Measurements from ENCODE around the gene NOX3.

The NOX3 gene

DNA sequence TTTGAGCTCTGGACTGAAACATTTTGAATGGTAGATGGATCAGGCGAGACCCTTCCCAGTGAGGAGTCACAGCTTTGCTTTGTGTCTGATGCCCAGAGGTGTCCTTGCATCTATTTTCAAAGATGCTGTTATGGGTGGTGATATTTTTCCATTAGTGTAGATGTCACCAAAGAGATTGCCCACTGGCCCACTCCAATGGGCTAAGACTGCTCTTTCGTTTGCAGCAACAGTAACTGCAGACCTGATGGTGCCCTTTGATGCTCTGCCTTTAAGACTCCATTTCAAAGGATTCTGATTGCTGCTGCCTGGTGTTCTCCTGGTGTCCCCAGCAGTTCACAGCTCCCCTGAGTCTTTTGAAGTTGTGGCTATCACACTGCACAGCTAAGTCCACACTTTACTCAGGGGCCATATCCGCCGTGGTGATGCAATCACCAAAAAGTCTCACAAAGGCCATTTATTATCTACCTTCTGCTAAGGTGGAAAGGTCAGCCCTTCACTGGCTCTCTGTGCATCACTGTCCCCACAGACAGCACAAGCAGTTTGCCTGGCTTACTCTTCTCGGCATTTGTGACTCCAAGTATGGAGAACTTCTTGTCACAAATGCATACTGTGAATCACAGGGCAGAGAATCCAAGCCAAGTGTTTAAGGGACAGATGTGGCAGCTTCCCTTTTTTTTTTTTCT is 56.4 kb downstream of the NOX3 start:
- peak in 1 of 2 donors; percentile 21 for DNase-seq

DNA sequence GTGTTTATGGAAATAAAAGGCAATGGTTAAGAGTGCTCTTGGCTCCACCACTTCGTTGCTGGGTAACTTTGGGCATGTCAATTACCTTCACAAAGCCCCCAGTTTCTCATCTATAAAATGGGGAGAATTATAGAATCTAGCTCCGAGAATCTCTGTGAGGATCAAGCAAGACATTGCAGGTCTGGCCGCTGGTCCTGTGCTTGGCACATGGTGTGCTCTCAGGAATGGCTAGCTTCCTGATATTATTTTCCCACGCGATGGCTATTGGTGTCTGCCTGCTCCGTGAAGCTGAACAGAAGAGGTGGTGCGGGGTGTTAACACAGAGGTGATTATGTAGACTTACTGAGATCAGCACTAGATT is 57.0 kb downstream of the NOX3 start:
- DNase-seq, result no peak

DNA sequence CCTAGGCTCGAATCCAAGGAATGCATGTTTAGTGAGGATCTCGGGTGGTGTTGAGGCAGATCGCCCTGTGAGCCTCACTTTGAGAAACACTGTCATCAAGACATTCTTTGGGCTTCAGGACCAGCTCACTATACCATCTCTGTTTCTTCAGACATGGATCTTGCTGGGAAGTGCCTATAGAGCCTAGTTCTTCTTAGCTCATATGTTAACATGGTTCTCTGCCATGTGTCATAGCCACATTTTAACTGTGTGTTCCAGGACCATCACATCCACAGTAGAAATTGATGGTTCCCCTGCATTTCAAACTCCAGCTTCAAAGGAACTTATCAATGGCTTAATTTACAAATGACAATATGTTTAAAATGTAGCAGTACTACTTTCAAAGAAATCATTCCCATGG is 57.4 kb downstream of the NOX3 start:
- no peak for DNase-seq

DNA sequence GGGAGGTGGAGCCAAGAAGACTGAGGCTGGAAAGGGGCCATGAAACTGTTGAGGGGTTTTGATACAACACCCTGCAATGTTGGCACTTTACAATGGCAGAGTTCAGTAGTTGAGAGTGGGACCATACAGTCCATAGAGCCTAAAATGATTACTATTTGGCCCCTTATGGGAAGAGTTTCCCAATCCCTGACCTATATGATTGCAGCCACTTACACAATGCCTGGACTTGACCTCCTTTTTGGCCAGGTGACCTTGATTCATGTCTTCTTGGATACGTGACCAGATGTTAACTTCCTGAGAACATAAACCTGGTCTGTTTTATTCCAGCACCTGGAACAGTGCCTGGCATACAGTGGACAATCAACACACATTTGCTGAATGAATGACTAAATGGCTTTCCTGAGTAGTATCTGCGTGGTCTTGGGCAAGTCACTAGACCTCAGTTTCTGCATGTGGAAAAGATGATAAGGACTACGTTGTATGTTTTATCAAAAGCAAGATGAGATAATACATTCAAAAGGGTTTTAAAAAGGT is 58.4 kb downstream of the NOX3 start:
- no peak for DNase-seq

DNA sequence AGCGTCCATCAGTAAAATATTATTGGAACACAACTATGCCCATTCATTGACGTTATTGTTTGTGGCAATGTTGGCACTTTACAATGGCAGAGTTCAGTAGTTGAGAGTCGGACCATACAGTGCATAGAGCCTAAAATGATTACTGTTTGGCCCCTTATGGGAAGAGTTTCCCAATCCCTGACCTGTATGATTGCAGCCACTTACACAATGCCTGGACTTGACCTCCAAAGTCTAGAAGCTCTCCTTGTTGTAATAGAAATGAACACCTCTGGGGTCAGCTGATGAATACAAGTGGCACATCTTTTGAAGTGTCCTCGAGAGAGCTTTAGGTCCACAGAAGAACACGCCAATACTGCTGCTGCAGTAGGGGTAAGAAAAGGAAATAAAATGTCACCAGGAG is 59.0 kb downstream of the NOX3 start:
- DNase-seq, result no peak

DNA sequence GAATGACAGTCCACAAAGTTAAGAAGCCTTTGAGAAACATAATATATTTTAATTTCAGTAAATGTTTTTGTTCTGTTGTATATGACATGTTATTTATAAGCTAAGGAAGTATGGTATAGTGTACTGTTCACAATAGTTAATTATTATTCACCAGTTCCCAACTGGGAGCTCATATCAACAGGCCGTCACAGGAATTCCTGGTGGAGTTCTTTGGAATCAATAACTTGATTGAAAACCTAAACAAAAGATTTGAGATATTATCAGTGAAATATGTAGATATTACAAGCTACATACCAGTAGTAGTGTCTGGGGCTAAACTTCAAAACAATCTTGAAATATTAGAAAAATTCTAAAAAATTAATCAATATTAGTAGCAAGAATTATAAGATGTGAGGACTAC is 60.3 kb downstream of the NOX3 start:
- no peak for DNase-seq

DNA sequence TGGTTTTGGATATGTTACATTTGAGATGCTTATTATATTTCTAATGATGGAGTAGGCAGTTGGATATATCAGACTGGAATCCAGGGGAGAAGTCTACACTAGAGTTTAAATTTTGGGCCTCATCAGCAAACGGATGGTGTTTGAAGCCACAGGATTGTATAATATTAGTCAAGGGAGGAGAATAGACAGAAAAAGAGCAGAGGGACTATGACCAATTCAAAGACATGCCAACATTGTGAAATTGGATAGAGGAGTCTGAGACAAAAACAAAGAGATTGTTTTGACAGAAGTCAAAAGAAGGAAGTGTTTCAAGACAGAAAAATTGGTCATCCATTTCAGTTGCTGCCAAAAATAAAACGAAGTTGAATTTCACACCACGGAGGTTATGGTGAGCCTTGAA is 66.5 kb downstream of the NOX3 start:
- DNase-seq, result no peak

DNA sequence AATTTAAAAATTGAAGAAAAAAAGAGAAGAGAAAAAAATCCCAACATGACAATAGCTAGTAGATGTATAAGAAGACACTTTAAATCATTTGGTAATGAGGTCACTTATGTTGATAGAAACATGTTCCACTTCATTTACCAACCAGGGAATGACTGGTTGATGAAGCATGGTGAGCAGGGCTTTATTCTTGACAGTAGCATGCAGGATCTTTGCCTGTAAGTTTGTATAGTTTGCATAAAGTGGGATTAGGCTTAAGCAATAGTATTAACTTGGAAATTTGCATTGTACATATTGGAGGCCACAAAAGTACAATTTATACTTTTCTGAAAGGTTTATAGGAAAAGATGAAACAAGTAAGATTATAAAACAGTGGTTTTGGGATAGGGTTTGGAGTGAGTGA is 67.0 kb downstream of the NOX3 start:
- DNase-seq, result no peak

DNA sequence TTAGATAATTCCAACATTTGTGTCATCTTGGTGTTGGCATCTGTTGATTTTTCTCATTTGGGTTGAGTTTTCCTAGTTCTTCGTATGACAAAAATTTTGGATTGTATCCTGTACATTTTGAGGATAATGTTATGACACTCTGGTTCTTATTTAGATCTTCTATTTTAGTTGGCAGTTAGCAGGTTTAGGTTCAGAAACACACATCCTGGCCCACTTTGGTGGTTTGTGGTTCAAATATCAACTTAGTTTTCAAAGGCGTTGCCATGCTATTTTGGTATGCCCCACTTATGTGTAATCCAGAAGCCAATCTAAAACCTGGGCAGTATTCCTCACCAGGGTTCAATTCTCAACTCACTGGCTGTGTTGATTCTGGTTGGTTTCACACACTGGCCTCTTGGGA is 68.2 kb downstream of the NOX3 start:
- no peak for DNase-seq

DNA sequence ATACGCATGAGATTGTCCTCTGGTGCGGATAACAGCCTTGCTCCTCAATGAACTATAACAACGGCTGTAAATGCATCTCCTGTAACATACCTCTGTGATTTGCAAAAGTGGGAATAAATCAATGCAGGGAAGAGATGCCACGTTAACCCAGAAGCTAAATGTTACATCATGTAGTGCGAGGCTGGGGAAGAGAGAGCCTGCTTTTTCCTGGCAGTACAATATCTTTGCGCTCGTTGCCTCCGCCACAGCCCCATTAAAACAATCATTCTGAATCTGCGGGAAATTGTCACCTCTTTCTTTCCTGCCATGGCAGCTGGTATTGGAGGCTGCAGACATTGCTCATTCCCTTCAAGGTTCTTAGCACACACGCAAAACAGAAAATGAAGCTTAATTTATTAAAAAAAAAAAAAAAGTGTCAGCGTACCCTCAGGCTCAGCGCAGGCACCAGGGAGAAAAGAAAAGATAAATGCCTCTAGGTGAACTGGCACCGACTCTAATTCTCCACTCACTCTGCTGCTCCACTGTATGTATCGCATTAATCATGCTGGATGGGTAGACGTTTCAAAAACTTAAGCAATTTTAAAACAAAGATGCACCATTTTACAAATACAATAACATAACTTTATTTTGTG is 71.2 kb downstream of the NOX3 start:
- no peak for DNase-seq

DNA sequence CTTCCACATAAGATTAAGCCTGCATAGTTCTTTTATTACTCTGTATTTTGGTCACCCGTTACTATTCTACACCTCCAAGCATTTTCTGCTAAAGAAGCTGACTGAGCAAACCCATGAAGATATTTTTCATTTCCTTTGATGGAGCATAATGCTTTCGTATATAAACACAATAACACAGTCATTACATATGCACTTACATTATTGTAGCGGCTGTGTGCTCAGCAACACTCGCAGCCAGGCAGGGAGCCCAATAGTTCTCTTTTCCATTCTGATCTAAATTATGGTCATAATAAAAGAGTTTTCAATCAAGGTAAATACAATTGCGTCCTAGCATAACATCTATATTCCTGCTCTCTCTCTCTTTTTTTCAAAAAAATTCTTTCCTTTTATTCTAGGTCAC is 71.7 kb downstream of the NOX3 start:
- no peak for DNase-seq

DNA sequence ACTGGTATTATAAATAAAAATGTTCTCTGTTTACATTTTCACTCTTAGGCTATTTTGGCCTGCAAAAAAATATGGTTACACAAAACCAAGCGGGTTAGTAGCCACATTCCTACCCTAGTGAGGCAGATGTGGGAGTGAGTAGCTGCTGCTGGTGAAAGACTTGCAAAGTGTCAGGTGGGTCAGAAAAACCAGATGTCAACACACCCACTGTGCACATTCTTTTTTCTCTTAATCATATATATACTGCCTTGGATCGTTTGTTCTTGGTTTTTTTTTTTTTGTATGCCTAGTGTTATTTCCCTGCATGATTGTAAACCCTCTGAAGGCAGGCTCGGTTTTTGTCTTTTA is 73.3 kb downstream of the NOX3 start:
- no peak for DNase-seq

DNA sequence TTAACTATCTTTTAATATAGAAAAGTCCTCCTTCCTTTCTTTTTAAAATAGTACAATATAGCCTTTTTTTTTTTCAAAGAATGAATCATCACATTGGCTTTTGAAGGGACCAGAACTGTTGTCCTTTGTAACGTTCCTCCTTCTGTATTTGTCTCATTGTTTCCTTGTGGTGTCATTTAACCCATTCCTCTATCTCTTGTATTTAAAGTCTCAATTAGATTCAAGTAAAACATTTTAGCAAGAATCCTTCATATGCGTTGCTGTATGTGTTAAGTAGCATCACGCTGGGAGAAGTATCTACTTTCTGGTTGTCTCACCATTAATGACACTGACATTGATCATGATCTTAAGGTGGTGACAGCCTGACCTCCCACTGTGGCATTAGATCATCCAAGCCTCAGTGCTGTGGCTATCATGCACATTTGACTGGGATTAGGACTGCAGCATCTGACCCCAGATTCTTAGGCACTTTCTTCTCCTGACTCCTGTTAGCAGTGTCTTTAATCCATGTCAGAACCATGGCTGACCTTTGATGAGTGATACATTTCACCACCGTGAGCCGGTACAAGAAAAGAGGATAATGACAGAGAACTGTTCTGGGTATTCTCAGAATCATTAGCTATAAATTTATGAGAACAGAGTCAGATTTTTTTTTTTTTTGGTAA is 73.8 kb downstream of the NOX3 start:
- DNase-seq, result no peak

DNA sequence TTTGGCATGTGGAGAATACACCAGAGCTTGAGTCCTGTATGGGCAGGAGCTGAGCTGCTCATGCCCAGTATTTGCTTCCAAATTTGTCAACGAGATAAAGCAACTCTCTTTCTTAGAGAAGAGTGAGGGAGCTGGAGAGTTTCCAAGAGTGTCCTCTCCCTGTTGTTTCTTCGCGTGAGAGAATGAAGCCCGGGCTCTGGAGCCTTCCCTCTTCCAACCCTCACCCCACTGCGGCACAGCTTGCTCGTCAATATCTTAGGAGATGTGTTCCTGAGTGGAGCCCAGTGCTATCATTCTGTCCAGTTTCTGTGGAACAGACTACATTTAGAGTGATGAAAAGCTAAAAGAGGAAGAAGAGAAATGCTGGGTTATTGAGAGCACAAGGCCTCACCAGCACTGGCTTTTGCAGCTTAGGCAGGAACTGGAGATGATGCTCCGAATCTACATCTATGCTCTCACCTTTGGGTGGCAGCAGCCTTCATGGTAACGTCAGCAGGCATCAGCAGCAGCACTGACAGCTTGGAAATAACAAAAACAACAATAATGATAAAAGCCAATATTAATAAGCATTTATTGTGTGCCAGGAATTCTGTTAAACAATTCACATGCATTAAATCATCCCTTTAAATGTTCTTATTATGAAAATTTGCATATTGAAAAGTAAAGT is 74.8 kb downstream of the NOX3 start:
- no peak for DNase-seq

DNA sequence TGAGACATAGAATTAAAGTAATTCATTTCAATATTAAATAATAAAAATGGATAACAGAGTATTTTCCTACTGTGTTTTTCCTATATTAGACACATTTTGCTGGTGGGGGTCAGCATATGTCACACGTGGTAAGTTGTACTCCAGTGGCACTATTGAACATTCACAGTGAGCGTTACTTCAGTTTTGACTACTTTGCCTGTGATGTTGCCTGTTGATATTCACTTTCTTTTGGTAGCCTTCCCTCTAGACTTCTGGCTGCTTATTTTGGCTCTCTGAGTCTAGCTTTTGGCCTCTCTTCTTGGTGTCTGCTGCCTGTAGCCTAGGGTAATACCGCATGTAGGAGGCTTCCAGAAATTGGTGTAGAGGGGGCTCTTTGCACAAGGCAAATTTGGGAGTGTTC is 76.9 kb downstream of the NOX3 start:
- DNase-seq, result no peak

DNA sequence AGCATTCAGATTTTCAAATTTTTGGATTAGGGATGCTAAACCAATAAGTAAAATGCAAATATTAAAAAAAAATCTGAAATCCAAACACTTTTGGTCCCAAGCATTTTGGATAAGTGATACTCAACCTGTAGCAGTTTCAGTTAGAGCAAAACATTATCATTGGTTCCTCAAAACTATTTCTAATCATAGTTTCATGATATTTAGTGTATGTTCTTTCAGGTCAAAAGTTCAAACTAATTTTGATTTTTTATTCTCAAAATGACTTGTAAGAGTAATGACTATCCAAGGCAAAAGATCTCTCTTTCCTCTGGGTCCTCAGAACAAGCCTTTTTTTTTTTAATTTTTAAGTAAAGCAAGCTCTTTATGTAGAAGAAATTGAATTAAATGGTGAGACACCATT is 77.4 kb downstream of the NOX3 start:
- no peak for DNase-seq

DNA sequence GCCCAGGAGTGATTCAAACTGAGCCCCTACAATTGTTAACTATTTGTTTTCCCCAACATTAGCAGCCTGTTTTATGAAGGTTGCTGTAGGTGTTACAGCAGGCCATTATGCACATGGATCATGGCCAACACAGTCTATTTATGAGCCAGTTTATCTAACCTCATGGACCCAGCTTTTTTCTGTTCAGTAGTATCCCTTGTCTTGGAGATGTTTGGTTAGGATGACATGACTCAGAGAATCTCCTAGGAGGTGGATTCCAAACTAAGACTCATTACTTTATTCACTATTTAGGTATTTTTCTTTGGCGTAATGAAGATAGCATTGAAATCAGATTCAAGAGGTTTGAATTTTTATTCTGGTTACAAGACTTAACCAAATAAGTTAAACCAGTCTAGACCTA is 78.6 kb downstream of the NOX3 start:
- no peak for DNase-seq

DNA sequence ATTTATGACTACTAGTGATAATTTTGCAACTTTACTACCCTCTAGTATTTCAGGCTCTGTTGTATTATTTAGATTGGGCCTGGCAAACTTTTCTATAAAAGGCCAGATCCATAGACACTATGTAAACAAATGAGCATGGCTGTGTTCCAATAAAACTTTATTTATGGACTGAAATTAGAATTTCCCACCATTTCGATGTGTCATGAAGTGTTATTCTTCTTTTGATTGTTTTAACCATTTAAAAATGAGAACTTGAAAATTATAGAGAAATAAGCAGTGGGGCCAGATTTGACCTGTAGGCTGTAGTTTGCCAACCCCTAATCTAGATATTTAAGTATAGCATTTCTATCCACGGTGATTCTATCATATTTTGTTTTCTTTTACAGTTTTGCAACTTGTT is 79.8 kb downstream of the NOX3 start:
- DNase-seq, result no peak

DNA sequence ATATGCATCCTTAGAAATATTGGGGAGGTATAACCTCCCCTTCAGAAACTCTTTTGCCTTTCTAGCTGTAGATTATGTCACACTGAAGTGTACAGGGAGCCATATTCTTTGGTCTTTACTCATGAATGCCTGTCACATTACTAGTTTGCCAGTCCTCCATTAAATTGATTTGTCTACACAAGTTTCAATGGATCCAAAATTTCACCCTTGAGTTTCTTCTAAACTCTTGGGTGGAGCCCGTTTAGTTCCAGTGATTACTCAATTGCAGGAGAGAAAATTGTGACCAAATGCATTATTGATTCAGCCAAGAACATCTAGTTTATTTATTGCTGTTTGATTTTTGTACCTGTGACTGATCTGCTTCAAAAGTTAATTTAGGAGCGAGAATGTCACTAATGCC is 81.0 kb downstream of the NOX3 start:
- no peak for DNase-seq

DNA sequence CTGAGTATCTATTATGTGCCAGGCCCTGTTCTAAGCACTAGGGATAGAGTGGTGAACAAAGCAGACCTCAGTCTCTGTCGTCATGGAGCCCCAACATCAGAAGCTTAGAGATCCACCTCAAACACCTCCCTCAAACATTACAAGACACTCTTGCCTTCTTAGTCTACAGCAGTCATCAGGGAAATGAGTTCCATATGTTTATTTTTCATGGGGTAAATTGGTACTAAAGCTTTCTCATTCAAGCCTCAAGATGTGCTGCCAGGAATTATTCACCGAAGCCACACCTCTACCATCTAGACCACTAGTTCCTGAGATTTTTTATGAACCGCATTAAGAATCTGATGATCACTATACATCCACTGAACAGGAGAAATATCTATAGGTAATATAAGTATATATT is 82.4 kb downstream of the NOX3 start:
- no peak for DNase-seq

DNA sequence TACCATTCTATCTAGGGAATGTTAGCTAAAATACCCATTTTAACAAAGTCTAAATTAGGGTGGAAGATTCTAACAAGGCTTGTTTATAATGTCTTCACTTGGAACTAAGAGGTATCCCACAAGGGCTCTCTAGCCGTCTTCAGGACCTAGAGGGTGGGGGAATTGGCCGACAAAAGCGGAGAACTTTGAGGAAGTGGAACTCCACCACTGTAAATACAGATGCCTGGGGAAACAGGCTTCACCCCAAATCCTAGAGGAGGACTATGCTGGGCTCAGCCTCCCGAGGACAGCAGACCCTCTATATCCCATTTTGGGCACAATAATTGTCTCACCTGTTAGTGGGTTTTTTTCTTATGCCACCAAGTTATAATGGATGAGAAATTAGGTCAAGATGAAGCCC is 83.4 kb downstream of the NOX3 start:
- DNase-seq, result no peak

DNA sequence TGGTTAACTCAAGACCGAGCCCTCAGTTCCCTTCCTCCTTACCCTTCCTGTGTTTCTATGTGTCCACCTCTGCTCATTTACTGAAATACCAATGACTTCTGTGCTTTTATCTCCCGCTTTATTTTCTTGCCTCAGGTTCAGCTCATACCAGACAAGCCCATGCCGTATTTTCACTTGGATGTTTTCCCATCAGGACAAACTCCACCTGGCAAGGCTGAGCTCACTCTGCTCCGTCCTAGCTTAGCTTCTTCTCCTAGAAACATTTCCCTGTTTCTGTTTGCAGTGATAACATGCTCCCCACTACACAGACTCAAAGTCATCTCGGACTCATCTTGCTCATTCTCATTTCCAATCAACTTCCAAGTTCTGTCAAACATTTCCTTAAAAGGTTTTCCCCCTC is 84.4 kb downstream of the NOX3 start:
- DNase-seq, result no peak

DNA sequence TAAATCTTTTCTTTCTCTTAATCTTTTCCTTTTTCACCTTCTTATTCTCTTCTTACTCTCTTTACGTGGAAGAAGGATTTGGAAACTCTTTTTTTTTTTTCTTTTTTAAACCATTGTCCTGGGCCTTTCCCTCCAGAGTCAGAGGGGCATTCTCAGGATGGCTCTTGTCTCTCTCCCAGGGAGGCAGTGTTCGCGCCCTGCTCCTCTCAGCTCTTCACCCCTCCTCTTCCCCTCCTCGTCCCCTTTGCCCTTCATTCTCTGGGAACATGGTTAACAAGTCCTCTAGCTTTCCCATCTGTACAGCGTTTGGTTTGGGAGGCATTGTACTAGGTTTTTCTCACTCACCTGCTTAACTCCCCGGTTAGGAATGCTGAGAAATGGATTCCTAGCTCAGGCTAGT is 89.3 kb downstream of the NOX3 start:
- no peak for DNase-seq

DNA sequence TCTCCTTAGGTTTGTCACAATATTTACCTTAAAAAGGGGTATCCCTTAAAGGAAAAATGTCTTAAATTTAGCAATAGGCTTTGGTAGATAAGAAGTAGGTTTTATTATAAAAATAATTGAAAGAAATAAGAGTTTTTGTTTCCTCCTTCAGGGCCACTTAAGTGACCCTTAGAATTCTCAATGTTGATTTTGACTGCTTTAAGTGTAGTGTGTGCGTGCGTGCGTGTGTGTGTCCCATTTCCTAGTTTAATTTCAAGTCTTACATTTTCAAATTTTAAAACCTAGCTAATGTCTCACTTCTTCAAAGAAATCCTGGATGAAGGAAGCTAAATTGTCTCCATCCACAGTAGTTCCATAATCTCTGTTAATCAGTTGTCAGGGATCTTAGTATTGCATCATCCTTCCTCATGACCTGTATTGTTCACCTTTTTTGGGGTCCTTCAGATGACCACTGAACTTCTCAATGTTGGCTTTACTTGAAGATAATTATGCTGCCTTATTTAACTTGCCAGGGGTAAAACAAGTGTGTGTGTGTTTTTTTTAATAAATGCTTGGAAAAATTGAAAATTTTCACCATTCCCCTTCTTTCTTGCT is 90.7 kb downstream of the NOX3 start:
- DNase-seq, result no peak
